Measurements from ENCODE around the gene IFT43. TPM values are rescaled to one million over a fixed set of nuclear protein-coding genes. Genes with fewer than 3 reads are reported as not detected.

The IFT43 gene
- total RNA-seq, 1 donor from 2014 or later: 21.9 TPM

DNA sequence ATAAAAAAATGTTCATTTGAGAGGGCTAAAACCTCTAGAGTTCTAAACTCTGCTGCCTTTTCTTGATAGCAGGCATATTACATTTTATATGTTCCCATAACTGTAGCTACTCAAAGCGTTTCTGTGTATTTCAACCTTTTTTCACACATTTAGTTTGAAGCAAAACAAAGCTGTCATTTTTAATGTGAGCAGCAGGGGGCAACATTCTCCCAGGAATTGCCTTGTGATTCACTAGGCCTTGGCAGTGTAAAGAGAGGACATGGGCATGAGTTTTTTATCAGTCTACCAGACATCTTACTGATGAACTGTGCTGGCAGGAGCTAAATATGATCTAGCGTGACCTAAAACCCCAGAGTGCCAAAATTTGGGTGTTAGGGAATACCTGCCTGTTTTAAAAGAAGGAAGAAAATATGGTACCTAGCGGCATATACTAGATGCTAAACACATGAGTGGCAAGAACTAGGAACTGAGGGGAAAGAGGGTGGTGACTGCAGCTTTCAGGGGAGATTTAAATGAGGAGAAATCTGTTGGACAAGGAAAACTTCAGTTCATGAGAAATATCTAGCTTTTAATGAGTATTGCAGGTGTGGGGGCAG, 65.3 kb downstream of the IFT43 start:
- no peak overlapping the region for H3K4me3 ChIP-seq
- DNase-seq: no peak
- no peaks in the 10 kb centered on the region for H3K36me3 ChIP-seq
- ATAC-seq: peak; percentile 47 to 62
- intact Hi-C loops (cut with DNase I): no loop called here
- no peaks in the 10 kb centered on the region for H3K9me3 ChIP-seq
- no peaks in the 10 kb centered on the region for H3K4me1 ChIP-seq
- TF ChIP-seq, protein P1, sequence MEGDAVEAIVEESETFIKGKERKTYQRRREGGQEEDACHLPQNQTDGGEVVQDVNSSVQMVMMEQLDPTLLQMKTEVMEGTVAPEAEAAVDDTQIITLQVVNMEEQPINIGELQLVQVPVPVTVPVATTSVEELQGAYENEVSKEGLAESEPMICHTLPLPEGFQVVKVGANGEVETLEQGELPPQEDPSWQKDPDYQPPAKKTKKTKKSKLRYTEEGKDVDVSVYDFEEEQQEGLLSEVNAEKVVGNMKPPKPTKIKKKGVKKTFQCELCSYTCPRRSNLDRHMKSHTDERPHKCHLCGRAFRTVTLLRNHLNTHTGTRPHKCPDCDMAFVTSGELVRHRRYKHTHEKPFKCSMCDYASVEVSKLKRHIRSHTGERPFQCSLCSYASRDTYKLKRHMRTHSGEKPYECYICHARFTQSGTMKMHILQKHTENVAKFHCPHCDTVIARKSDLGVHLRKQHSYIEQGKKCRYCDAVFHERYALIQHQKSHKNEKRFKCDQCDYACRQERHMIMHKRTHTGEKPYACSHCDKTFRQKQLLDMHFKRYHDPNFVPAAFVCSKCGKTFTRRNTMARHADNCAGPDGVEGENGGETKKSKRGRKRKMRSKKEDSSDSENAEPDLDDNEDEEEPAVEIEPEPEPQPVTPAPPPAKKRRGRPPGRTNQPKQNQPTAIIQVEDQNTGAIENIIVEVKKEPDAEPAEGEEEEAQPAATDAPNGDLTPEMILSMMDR (IDR thresholded peaks at IDR 0.05): peak; percentile 76
- H3K27ac ChIP-seq: no peak overlapping the region
- no peaks in the 10 kb centered on the region for H3K27me3 ChIP-seq (ENCODE audit: low read depth)

DNA sequence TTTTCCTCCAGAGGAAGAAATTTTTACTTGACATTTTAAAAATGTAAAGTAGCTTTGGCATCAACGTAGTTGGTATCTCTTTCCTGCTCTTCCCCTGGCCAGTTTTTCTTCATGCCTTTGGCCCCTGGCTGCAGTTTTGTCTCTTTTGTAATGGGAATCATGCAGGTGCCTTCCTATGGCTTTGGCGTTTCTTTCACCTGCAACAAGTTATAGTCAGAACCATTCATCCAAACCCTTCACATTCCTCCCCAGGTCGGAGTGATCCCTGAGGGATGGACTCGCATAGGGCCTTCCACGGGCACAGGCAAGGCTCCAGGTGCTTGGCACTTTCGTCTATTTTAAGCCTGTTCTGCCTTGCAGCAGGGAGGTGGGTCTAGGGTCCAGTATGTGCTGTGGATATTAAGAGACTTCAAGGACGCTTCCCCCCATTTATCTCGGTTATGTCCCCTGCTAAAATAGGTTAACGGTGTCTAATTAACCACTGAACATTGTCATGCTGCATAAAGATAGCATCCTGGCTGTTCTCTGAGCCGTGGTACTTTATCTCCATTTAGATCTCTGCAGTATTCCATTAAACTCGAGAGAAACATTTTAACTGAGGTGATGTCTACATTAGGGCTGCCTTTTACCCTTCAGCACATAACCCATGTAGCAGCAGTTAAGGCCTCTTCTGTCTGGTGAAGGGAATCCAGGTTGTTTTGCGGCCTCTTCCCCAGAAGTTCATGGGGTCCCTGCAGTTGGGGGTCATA, 66.3 kb downstream of the IFT43 start:
- intact Hi-C loops (cut with DNase I): no loop called here
- Histone ChIP-seq H3K9me3 (no peaks in the 10 kb centered on the region), H3K4me1 (no peaks in the 10 kb centered on the region), H3K27ac (no peak overlapping the region), H3K4me3 (no peak overlapping the region), H3K36me3 (no peaks in the 10 kb centered on the region), H3K27me3 (ENCODE audit: low read depth) (no peaks in the 10 kb centered on the region)
- ATAC-seq (no peak), DNase-seq (no peak)
- TF ChIP-seq, protein P1 (IDR thresholded peaks at IDR 0.05): no peak

DNA sequence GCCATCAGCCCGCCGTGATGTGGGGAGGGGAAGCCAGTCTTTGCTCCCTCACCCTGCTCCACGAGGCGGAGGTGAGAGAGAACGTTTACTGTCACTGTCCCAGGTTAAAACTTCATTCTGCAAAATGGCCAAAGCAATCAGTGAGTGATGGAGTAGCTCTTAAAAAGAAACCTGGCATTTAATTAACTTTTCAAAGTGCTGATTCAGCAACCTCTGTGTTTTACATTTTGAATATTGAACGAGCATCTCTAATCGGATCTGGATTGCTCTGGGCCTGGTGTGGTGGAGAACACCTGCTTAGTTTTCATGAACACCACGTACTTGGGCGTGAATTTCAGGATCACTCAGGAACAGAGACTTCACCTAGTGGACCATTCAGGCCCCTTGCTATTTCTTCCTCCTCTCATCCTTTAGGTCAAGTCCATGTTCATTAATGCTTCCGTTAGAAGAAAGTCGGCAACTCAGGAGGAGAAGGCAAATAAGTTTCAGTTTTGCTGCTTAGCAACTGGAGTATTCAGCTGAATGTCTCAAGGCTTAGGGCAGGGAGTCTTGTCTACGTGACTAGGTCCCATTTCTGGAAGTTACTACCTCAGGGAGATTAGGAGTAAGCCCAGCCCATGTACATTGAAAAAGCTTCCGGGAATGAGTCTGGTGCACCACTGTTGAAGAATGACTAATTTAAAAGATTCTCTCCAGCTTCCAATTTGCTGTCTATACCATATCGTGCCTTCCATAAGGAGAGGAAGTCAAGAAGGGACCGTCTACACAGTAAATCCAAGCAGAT, 68.2 kb downstream of the IFT43 start:
- Histone ChIP-seq H3K4me1 (no peaks in the 10 kb centered on the region), H3K4me3 (no peak overlapping the region), H3K36me3 (peaks cover 3% of the 10 kb centered on the region), H3K27me3 (ENCODE audit: low read depth) (no peaks in the 10 kb centered on the region), H3K27ac (no peak overlapping the region), H3K9me3 (no peaks in the 10 kb centered on the region)
- intact Hi-C loops (cut with DNase I): no loop called here
- ATAC-seq (no peak), DNase-seq (no peak)
- TF ChIP-seq, protein P1 (IDR thresholded peaks at IDR 0.05): no peak

DNA sequence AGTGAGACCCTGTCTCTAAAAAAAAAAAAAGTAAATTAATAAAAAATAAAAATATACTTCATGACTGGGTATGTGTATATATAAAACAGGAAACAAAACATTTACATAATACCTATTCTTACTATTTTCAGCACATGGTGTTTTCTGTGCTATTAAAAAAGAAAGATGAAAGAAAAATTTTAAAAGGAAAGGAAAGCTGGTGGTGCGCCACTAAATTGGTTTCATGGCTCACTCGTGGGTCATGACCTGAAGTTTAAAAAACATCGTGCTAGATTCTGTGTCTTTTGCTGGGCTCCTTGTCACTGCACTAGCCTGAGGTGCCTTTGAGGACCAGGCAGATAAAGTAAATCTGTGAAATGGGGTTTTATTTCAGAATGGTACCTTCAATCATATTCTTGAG, 69.8 kb downstream of the IFT43 start:
- no peak for ATAC-seq
- intact Hi-C loops (cut with DNase I): no loop called here
- no peaks in the 10 kb centered on the region for H3K9me3 ChIP-seq
- no peaks in the 10 kb centered on the region for H3K27me3 ChIP-seq (ENCODE audit: low read depth)
- no peak overlapping the region for H3K27ac ChIP-seq
- no peak overlapping the region for H3K4me3 ChIP-seq
- H3K4me1 ChIP-seq: no peaks in the 10 kb centered on the region
- no peak for DNase-seq
- H3K36me3 ChIP-seq: peaks cover 17% of the 10 kb centered on the region
- TF ChIP-seq, protein P1 (IDR thresholded peaks at IDR 0.05): no peak

DNA sequence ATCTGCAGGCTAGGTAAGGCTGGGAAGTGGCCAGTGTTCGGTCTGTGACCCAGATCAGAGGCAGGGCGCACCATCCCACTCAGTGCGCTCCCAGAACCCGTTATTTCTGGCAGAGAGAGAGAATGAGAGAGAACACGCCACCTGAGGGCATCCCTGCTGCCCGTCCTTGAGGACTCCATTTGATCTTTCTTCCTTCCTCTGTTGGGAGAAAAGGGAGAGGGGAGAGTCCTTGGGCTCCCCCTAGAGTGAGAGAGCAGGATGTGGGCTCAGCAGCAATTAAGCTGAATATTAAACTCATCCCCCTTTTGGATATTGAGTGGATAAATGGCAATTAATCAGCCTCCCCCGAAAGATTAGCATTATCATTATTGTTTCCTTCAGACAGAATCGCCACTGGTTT, 70.6 kb downstream of the IFT43 start:
- no peaks in the 10 kb centered on the region for H3K9me3 ChIP-seq
- H3K36me3 ChIP-seq: peaks cover 17% of the 10 kb centered on the region
- no peak overlapping the region for H3K4me3 ChIP-seq
- no peaks in the 10 kb centered on the region for H3K27me3 ChIP-seq (ENCODE audit: low read depth)
- H3K27ac ChIP-seq: no peak overlapping the region
- TF ChIP-seq, protein P1 (IDR thresholded peaks at IDR 0.05): peak; percentile 23
- DNase-seq (no peak), ATAC-seq (no peak)
- intact Hi-C loops (cut with DNase I): no loop called here
- H3K4me1 ChIP-seq: no peaks in the 10 kb centered on the region

Data from lower lobe of right lung (tissue), 2 donors.